H1 (cell line): ENCODE measurements around the gene PLAC1. TPM values are rescaled to one million over a fixed set of nuclear protein-coding genes. Genes with fewer than 3 reads are reported as not detected.

Source experiments
- CTCF ChIP-seq, 3 experiments: IDR thresholded peaks; 1 replicate in 2 of 3; 2 replicates in 1 of 3; pipeline versions ENCODE4 v1.5.1 to v1.6.1; 2011; ENCODE audit warnings: low read length in 3 of 3, mild to moderate bottlenecking in 3 of 3, inconsistent platforms in 2 of 3, low read depth in 1 of 3, moderate library complexity in 1 of 3; ENCODE audit not compliant: insufficient read depth in 1 of 3; ENCODE audit errors: control extremely low read depth in 1 of 3
- SP1 ChIP-seq: IDR thresholded peaks from 2 replicates; pipeline ENCODE4 v1.6.1; 2011; ENCODE audit warnings: low read depth, low read length
- polyA plus RNA-seq, 7 experiments: library from polyadenylated mRNA; depleted of rRNA in 3 of 7; stranded (reverse) in 5 of 7; unstranded in 2 of 7; fragments of >200 nt in 5 of 7; fragments of 200-250 nt in 2 of 7; gene quantifications; 1 replicate in 5 of 7; 2 replicates in 1 of 7; 4 replicates in 1 of 7; pipeline versions ENCODE4 v1.2.1 to v1.2.3, GENCODE V29; 2011 to 2013; ENCODE audit warnings: missing spikeins in 2 of 7, mixed read lengths in 2 of 7
- total RNA-seq: library from RNA; stranded (reverse); fragmentation: NEBNext Ultra II Directional; extraction: Animal tissue kit (Norgen Biotek cat#: 25700); gene quantifications from 2 replicates; pipeline ENCODE4 v1.2.1, GENCODE V29; 2021

PLAC1 gene
- total and polyA plus RNA-seq, 2 of the 8 experiments (the other 6 are each of a cell fraction or from before 2014, with no cell fraction given) = 1.8 TPM; not detected in 1

GRCh38 chrX:134659761-134660160, 1.5 kb upstream of the PLAC1 start (continued):
- no peak for TF ChIP-seq CTCF (IDR thresholded peaks at IDR 0.05; ENCODE audit: control extremely low read depth in 1 of 3, insufficient read depth in 1 of 3, low read depth in 1 of 3, low read length in 3 of 3)
- no peak for TF ChIP-seq SP1
